ENCODE results near the gene TMUB1.
"Not testable (repeated sequence)": the region's sequence is repeated elsewhere in the genome, so short reads cannot be mapped to it uniquely, and the experiment has no call there.

The TMUB1 gene

DNA sequence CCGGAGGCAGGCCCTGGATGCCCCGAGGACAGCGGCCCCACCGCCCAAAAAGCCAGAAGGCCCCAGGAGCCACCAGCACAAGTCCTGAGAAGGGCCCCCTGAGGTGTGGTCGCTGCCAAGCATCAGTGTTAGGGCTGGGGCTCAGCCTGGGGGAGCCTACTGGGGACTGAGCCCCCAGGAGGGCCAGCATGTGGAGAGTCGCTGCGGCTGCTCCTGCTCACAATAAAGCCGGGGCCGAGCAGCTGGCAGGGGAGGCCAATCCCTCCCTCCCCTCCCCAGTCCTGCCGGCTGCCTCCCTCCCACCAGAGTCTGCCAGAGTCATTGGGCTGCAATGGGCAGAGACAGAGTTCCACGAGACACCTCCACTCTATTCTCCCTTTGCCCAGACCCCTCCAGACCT lies 38.0 kb downstream of the TMUB1 start:
- H3F3A ChIP-seq (ENCODE audit: insufficient read depth), result no peaks in the 10 kb centered on the region
- H3K4me3 ChIP-seq (ENCODE audit: insufficient read depth, low read length, poor library complexity, severe bottlenecking), result no peak overlapping the region
- H2AFZ ChIP-seq (ENCODE audit: low read depth, low read length, severe bottlenecking), result no peak overlapping the region
- H4K20me1 ChIP-seq (ENCODE audit: low read depth, low read length), result no peaks in the 10 kb centered on the region
- H3K9me3 ChIP-seq (ENCODE audit: insufficient read depth, low read length), result no peaks in the 10 kb centered on the region
- H3K9ac ChIP-seq (ENCODE audit: low read length), result no peak overlapping the region
- no peaks in the 10 kb centered on the region for H3K79me2 ChIP-seq (ENCODE audit: insufficient read depth, low read length)
- no peak overlapping the region for H3K27ac ChIP-seq (ENCODE audit: low read depth, low read length)
- no peaks in the 10 kb centered on the region for H3K36me3 ChIP-seq (ENCODE audit: low read length)
- H3K27me3 ChIP-seq (ENCODE audit: low read length), result no peaks in the 10 kb centered on the region
- TF ChIP-seq CTCF (IDR thresholded peaks at IDR 0.05; ENCODE audit: insufficient read depth, low read length, poor library complexity, severe bottlenecking) (no peak), EZH2phosphoT487 (conservative IDR thresholded peaks at IDR 0.05; ENCODE audit: low read length) (no peak)
- H3K9me2 ChIP-seq (replicated peaks; ENCODE audit: insufficient read depth, low read length), result no peaks in the 10 kb centered on the region
- H3K4me2 ChIP-seq (ENCODE audit: low read depth, low read length, poor library complexity, severe bottlenecking), result no peak overlapping the region

- no peak overlapping the region for H3K27ac ChIP-seq (ENCODE audit: low read depth, low read length)
These were observed 39.3 kb downstream of the TMUB1 start for GRCh38 chr7:151043959-151044358.

DNA sequence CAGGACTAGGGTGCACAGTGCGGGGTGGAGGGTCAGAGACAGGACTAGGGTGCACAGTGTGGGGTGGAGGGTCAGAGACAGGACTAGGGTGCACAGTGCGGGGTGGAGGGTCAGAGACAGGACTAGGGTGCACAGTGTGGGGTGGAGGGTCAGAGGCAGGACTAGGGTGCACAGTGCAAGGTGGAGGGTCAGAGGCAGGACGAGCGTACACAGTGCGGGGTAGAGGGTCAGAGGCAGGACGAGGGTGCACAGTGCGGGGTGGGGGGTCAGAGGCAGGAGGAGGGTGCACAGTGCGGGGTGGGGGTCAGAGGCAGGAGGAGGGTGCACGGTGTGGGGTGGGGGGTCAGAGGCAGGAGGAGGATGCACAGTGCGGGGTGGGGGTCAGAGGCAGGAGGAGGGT lies 39.8 kb downstream of the TMUB1 start:
- H3K9me2 ChIP-seq (replicated peaks; ENCODE audit: insufficient read depth, low read length); H3K27ac ChIP-seq (ENCODE audit: low read depth, low read length); H2AFZ ChIP-seq (ENCODE audit: low read depth, low read length, severe bottlenecking); H3K4me2 ChIP-seq (ENCODE audit: low read depth, low read length, poor library complexity, severe bottlenecking); H3K9ac ChIP-seq (ENCODE audit: low read length); H4K20me1 ChIP-seq (ENCODE audit: low read depth, low read length); H3K36me3 ChIP-seq (ENCODE audit: low read length); H3K9me3 ChIP-seq (ENCODE audit: insufficient read depth, low read length); H3K27me3 ChIP-seq (ENCODE audit: low read length); H3K4me3 ChIP-seq (ENCODE audit: insufficient read depth, low read length, poor library complexity, severe bottlenecking); H3F3A ChIP-seq (ENCODE audit: insufficient read depth); H3K79me2 ChIP-seq (ENCODE audit: insufficient read depth, low read length): not testable (repeated sequence)

More at GRCh38 chr7:151043959-151044358, 39.3 kb downstream of the TMUB1 start:
- H3K9ac ChIP-seq (ENCODE audit: low read length), result no peak overlapping the region
- H3K27me3 ChIP-seq (ENCODE audit: low read length), result no peaks in the 10 kb centered on the region
- H3K36me3 ChIP-seq (ENCODE audit: low read length), result no peaks in the 10 kb centered on the region
- H3K9me3 ChIP-seq (ENCODE audit: insufficient read depth, low read length), result no peaks in the 10 kb centered on the region
- H3K4me3 ChIP-seq (ENCODE audit: insufficient read depth, low read length, poor library complexity, severe bottlenecking), result no peak overlapping the region
- no peaks in the 10 kb centered on the region for H3F3A ChIP-seq (ENCODE audit: insufficient read depth)
- H3K4me2 ChIP-seq (ENCODE audit: low read depth, low read length, poor library complexity, severe bottlenecking), result no peak overlapping the region
- no peaks in the 10 kb centered on the region for H3K79me2 ChIP-seq (ENCODE audit: insufficient read depth, low read length)
- no peaks in the 10 kb centered on the region for H4K20me1 ChIP-seq (ENCODE audit: low read depth, low read length)
- H3K9me2 ChIP-seq (replicated peaks; ENCODE audit: insufficient read depth, low read length), result no peaks in the 10 kb centered on the region
- H2AFZ ChIP-seq (ENCODE audit: low read depth, low read length, severe bottlenecking), result no peak overlapping the region
- no peak for TF ChIP-seq EZH2phosphoT487 (conservative IDR thresholded peaks at IDR 0.05; ENCODE audit: low read length)
- TF ChIP-seq CTCF (IDR thresholded peaks at IDR 0.05; ENCODE audit: insufficient read depth, low read length, poor library complexity, severe bottlenecking), result no peak

- Histone ChIP-seq H3K27me3 (ENCODE audit: low read length) (no peaks in the 10 kb centered on the region), H2AFZ (ENCODE audit: low read depth, low read length, severe bottlenecking) (no peak overlapping the region), H3K27ac (ENCODE audit: low read depth, low read length) (no peak overlapping the region), H4K20me1 (ENCODE audit: low read depth, low read length) (no peaks in the 10 kb centered on the region), H3F3A (ENCODE audit: insufficient read depth) (no peaks in the 10 kb centered on the region), H3K9me3 (ENCODE audit: insufficient read depth, low read length) (no peaks in the 10 kb centered on the region), H3K36me3 (ENCODE audit: low read length) (no peaks in the 10 kb centered on the region), H3K4me3 (ENCODE audit: insufficient read depth, low read length, poor library complexity, severe bottlenecking) (no peak overlapping the region), H3K9ac (ENCODE audit: low read length) (no peak overlapping the region), H3K79me2 (ENCODE audit: insufficient read depth, low read length) (no peaks in the 10 kb centered on the region), H3K9me2 (replicated peaks; ENCODE audit: insufficient read depth, low read length) (no peaks in the 10 kb centered on the region), H3K4me2 (ENCODE audit: low read depth, low read length, poor library complexity, severe bottlenecking) (no peak overlapping the region)
- no peak for TF ChIP-seq EZH2phosphoT487 (conservative IDR thresholded peaks at IDR 0.05; ENCODE audit: low read length)
- TF ChIP-seq CTCF (IDR thresholded peaks at IDR 0.05; ENCODE audit: insufficient read depth, low read length, poor library complexity, severe bottlenecking), result no peak
These were observed 42.5 kb downstream of the TMUB1 start for GRCh38 chr7:151040616-151041375.

All from SU-DHL-6 (cell line).